Measurements from ENCODE around the gene KCNK18. TPM values are rescaled to one million over a fixed set of nuclear protein-coding genes. Genes with fewer than 3 reads are reported as not detected.

The KCNK18 gene
- total and polyA plus RNA-seq, 2 donors (not counting 3 experiments of a cell fraction or from before 2014, with no cell fraction given) = not detected

DNA sequence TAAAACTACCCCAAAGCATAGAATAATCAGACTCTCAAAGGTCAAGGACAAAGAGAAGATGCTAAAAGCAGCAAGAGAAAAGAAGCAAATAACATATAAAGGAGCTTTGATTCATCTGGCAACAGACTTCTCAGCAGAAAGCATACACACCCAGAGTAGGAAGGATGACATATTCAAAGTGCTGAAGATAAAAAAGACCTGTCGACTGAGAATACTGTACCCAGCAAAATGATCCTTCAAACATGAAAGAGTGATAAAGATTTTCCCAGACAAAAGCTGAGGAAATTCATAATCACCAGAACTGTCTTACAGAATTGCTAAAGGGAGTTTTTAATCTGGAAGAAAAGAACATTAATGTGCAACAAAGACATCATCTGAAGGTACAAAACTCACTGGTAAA, 14.9 kb downstream of the KCNK18 start:
- no peaks in the 10 kb centered on the region for H3K9me1 ChIP-seq (replicated peaks; ENCODE audit: control insufficient read depth, extremely low read depth, insufficient read depth, low read length)
- ChIA-PET CTCF (interaction anchor here (1.6 kb wide), 1 partner anchor 108 kb away, joined by 4 read pairs; no protein-coding TSS in a partner anchor), POLR2A (no interaction called here)
- H3K4me3 ChIP-seq (replicated peaks in 1 of 3; ENCODE audit: insufficient read depth in 1 of 3, low read depth in 1 of 3, low read length in 3 of 3) = no peak overlapping the region
- H3K79me2 ChIP-seq (ENCODE audit: control insufficient read depth, insufficient read depth, low read length) = no peaks in the 10 kb centered on the region
- no peak overlapping the region for H3K4me2 ChIP-seq (ENCODE audit: insufficient read depth, low read length)
- DNase-seq (ENCODE audit: low read depth, low spot score) (no peak), FAIRE-seq (no peak)
- no peak overlapping the region for H3K9ac ChIP-seq (replicated peaks; ENCODE audit: extremely low read depth, insufficient read depth, low read length)
- H3K9me3 ChIP-seq (replicated peaks; ENCODE audit: control insufficient read depth, insufficient read depth, low read length) = no peaks in the 10 kb centered on the region
- no peak overlapping the region for H3K27ac ChIP-seq (ENCODE audit: insufficient read depth, low read depth, low read length)
- peaks cover 5% of the 10 kb centered on the region for H3K4me1 ChIP-seq (ENCODE audit: control insufficient read depth, extremely low read depth, insufficient read depth, low read length)
- no peaks in the 10 kb centered on the region for H3K36me3 ChIP-seq (ENCODE audit: control insufficient read depth in 2 of 2, extremely low read depth in 1 of 2, insufficient read depth in 2 of 2, low read length in 2 of 2)
- no peaks in the 10 kb centered on the region for H4K20me1 ChIP-seq (replicated peaks; ENCODE audit: control insufficient read depth, extremely low read depth, insufficient read depth, low read length)
- peaks cover 2% of the 10 kb centered on the region in 2 experiments for H3K27me3 ChIP-seq (ENCODE audit: control insufficient read depth in 2 of 2, insufficient read depth in 2 of 2, low read length in 2 of 2)
- dilution Hi-C loops (cut with MboI; ENCODE audit: extremely low pct_ligation_motif_present, low sequenced_read_pairs) (no loop called here), intact Hi-C loops (cut with micrococcal nuclease) (no loop called here)
- no peak overlapping the region for H2AFZ ChIP-seq (ENCODE audit: low read depth, low read length)
- TF ChIP-seq GATA2 (IDR thresholded peaks at IDR 0.05; ENCODE audit: insufficient read depth, insufficient read length, low read depth, low read length) (no peak), POLR2AphosphoS5 (IDR thresholded peaks at IDR 0.05; ENCODE audit: insufficient read depth, low read depth, low read length) (no peak), MYC (IDR thresholded peaks at IDR 0.05; ENCODE audit: low read depth, low read length) (no peak), FOS (IDR thresholded peaks at IDR 0.05; ENCODE audit: borderline replicate concordance, insufficient read depth, low read length) (no peak), JUN (IDR thresholded peaks at IDR 0.05; ENCODE audit: borderline replicate concordance, insufficient read depth, insufficient read length, low read depth) (no peak), EZH2 (IDR thresholded peaks at IDR 0.05; ENCODE audit: borderline replicate concordance, low read depth, low read length, severe bottlenecking) (no peak), POLR2A (IDR thresholded peaks at IDR 0.05; ENCODE audit: low read depth, low read length) (no peak)
- TF ChIP-seq, protein P1, sequence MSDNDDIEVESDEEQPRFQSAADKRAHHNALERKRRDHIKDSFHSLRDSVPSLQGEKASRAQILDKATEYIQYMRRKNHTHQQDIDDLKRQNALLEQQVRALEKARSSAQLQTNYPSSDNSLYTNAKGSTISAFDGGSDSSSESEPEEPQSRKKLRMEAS (IDR thresholded peaks at IDR 0.05; ENCODE audit: insufficient read depth, insufficient read length) = no peak
- TF ChIP-seq, protein P2, sequence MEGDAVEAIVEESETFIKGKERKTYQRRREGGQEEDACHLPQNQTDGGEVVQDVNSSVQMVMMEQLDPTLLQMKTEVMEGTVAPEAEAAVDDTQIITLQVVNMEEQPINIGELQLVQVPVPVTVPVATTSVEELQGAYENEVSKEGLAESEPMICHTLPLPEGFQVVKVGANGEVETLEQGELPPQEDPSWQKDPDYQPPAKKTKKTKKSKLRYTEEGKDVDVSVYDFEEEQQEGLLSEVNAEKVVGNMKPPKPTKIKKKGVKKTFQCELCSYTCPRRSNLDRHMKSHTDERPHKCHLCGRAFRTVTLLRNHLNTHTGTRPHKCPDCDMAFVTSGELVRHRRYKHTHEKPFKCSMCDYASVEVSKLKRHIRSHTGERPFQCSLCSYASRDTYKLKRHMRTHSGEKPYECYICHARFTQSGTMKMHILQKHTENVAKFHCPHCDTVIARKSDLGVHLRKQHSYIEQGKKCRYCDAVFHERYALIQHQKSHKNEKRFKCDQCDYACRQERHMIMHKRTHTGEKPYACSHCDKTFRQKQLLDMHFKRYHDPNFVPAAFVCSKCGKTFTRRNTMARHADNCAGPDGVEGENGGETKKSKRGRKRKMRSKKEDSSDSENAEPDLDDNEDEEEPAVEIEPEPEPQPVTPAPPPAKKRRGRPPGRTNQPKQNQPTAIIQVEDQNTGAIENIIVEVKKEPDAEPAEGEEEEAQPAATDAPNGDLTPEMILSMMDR (IDR thresholded peaks at IDR 0.05; ENCODE audit: extremely low read depth in 1 of 2, insufficient read depth in 1 of 2, low read depth in 1 of 2, low read length in 2 of 2) = no peak
- no TSS peak for BruUV-seq (replicated peaks)
